Neural cell (in vitro differentiated cells): ENCODE data around the gene LAPTM5. TPM values are rescaled to one million over a fixed set of nuclear protein-coding genes. Genes with fewer than 3 reads are reported as not detected.

Experiments
- H2AFZ ChIP-seq: fragments of 200-600, 300-800 bp; sonication (generic), shearing (Covaris generic); 2 replicates; pipeline ENCODE4 v1.6.0; 2014; ENCODE audit warnings: low read depth, mild to moderate bottlenecking, antibody characterized with exemption, low read length, moderate library complexity
- H3F3A ChIP-seq: fragments of 200-600 bp; shearing (Covaris generic); 2 replicates; pipeline ENCODE4 v1.6.1; 2016; ENCODE audit warnings: mild to moderate bottlenecking, moderate library complexity, mixed read lengths, antibody characterized with exemption, low read length; ENCODE audit not compliant: insufficient read depth, poor library complexity, severe bottlenecking
- H3K27ac ChIP-seq: fragments of 200-600, 300-800 bp; sonication (generic), shearing (Covaris generic); 2 replicates; pipeline ENCODE4 v1.5.1; 2014; ENCODE audit warnings: mild to moderate bottlenecking, low read length, moderate library complexity
- H3K27me3 ChIP-seq: fragments of 300-800, 200-600 bp; sonication (generic), shearing (Covaris generic); 2 replicates; pipeline ENCODE4 v1.6.0; 2014; ENCODE audit warnings: mild to moderate bottlenecking, low read depth, low read length, moderate library complexity; ENCODE audit not compliant: insufficient read depth
- H3K36me3 ChIP-seq: fragments of 300-800, 200-600 bp; sonication (generic), shearing (Covaris generic); 2 replicates; pipeline ENCODE4 v1.5.1; 2014; ENCODE audit warnings: mild to moderate bottlenecking, antibody characterized with exemption, low read length, moderate library complexity; ENCODE audit not compliant: insufficient read depth
- H3K4me2 ChIP-seq: fragments of 300-800, 200-600 bp; sonication (generic), shearing (Covaris generic); 2 replicates; pipeline ENCODE4 v1.6.0; 2014; ENCODE audit warnings: mild to moderate bottlenecking, low read length
- H3K4me3 ChIP-seq: fragments of 300-800, 200-600 bp; sonication (generic), shearing (Covaris generic); 2 replicates; pipeline ENCODE4 v1.5.1; 2014; ENCODE audit warnings: mild to moderate bottlenecking, low read length, moderate library complexity
- H3K79me2 ChIP-seq: fragments of 200-600 bp; shearing (Covaris generic); replicated peaks from 2 replicates; pipeline ENCODE4 v1.6.0; 2014; ENCODE audit warnings: mild to moderate bottlenecking, low read length, moderate library complexity; ENCODE audit not compliant: insufficient read depth
- H3K9ac ChIP-seq: fragments of 300-800, 200-600 bp; sonication (generic), shearing (Covaris generic); 2 replicates; pipeline ENCODE4 v1.6.1; 2016; ENCODE audit warnings: mild to moderate bottlenecking, low read length, mixed read lengths
- H3K9me2 ChIP-seq: fragments of 200-600 bp; shearing (Covaris generic); 2 replicates; pipeline ENCODE4 v1.6.1; 2016; ENCODE audit warnings: mild to moderate bottlenecking, low read length, mixed read lengths; ENCODE audit not compliant: insufficient read depth
- H3K9me3 ChIP-seq: fragments of 200-600, 300-800 bp; sonication (generic), shearing (Covaris generic); 2 replicates; pipeline ENCODE4 v1.6.1; 2016; ENCODE audit warnings: mild to moderate bottlenecking, mixed run types, low read length, moderate library complexity, mixed read lengths
- H4K20me1 ChIP-seq: fragments of 200-600 bp; shearing (Covaris generic); 2 replicates; pipeline ENCODE4 v1.6.1; 2016; ENCODE audit warnings: mild to moderate bottlenecking, mixed run types; ENCODE audit not compliant: insufficient read depth
- CTCF ChIP-seq: fragments of 450-650 bp; IDR thresholded peaks from 2 replicates; pipeline ENCODE4 v1.5.1; 2014; ENCODE audit warnings: antibody characterized with exemption, mild to moderate bottlenecking, moderate library complexity; ENCODE audit not compliant: poor library complexity, severe bottlenecking
- EP300 ChIP-seq: fragments of 450-650 bp; conservative IDR thresholded peaks from 2 replicates; pipeline ENCODE4 v1.6.1; 2014; ENCODE audit warnings: antibody characterized with exemption, mild to moderate bottlenecking, moderate library complexity; ENCODE audit not compliant: poor library complexity, severe bottlenecking
- EZH2 ChIP-seq: fragments of 200-600, 300-800 bp; shearing (Covaris generic), sonication (generic); IDR thresholded peaks from 2 replicates; pipeline ENCODE4 v1.6.1; 2014; ENCODE audit warnings: antibody characterized with exemption, low read length, borderline replicate concordance, mild to moderate bottlenecking; ENCODE audit not compliant: insufficient read depth, poor library complexity, severe bottlenecking
- MXI1 ChIP-seq: fragments of 450-650 bp; conservative IDR thresholded peaks from 2 replicates; pipeline ENCODE4 v1.6.1; 2014; ENCODE audit warnings: antibody characterized with exemption, mild to moderate bottlenecking; ENCODE audit not compliant: poor library complexity, severe bottlenecking
- POLR2AphosphoS5 ChIP-seq: IDR thresholded peaks from 2 replicates; pipeline ENCODE4 v1.6.1; 2012
- RAD21 ChIP-seq: fragments of 450-650 bp; conservative IDR thresholded peaks from 2 replicates; pipeline ENCODE4 v1.6.1; 2014; ENCODE audit warnings: antibody characterized with exemption, mild to moderate bottlenecking, moderate library complexity
- REST ChIP-seq: IDR thresholded peaks from 2 replicates; pipeline ENCODE4 v1.6.1; 2012; ENCODE audit warnings: borderline replicate concordance
- SMC3 ChIP-seq: fragments of 450-650 bp; conservative IDR thresholded peaks from 2 replicates; pipeline ENCODE4 v1.6.1; 2014; ENCODE audit warnings: antibody characterized with exemption, mild to moderate bottlenecking, moderate library complexity; ENCODE audit not compliant: poor library complexity
- TAF1 ChIP-seq: IDR thresholded peaks from 2 replicates; pipeline ENCODE4 v1.6.1; 2012; ENCODE audit warnings: low read depth
- polyA plus RNA-seq: library from polyadenylated mRNA; depleted of rRNA; stranded (reverse); fragments of >200 nt; gene quantifications from 2 replicates; pipeline ENCODE4 v1.2.3, GENCODE V29; 2014

The LAPTM5 gene
- polyA plus RNA-seq, 1 donor from 2014 or later, result 0.12 TPM

GRCh38 chr1:30801771-30802198 is 44.2 kb upstream of the LAPTM5 start:
- H3K27me3 ChIP-seq, result no peaks in the 10 kb centered on the region
- no peaks in the 10 kb centered on the region for H3F3A ChIP-seq
- no peak overlapping the region for H2AFZ ChIP-seq
- peak overlapping the region; percentile 42 for H3K27ac ChIP-seq
- H3K9ac ChIP-seq, result peak overlapping the region; percentile 50
- no peaks in the 10 kb centered on the region for H4K20me1 ChIP-seq
- H3K9me3 ChIP-seq, result no peaks in the 10 kb centered on the region
- TF ChIP-seq EP300 (peak; percentile 12), SMC3 (peak; percentile 100), RAD21 (peak; percentile 100), POLR2AphosphoS5 (no peak), CTCF (peak; percentile 98), MXI1 (no peak)
- H3K4me2 ChIP-seq, result no peak overlapping the region
- peak overlapping the region; percentile 21 for H3K4me3 ChIP-seq
- H3K79me2 ChIP-seq, result no peaks in the 10 kb centered on the region
- H3K9me2 ChIP-seq, result no peaks in the 10 kb centered on the region
- H3K36me3 ChIP-seq, result no peaks in the 10 kb centered on the region

- Histone ChIP-seq H4K20me1 (no peaks in the 10 kb centered on the region), H3K4me3 (no peak overlapping the region), H3K36me3 (no peaks in the 10 kb centered on the region), H3K9me2 (no peaks in the 10 kb centered on the region), H2AFZ (no peak overlapping the region), H3F3A (no peaks in the 10 kb centered on the region), H3K79me2 (no peaks in the 10 kb centered on the region), H3K27me3 (no peaks in the 10 kb centered on the region), H3K9me3 (no peaks in the 10 kb centered on the region), H3K27ac (no peak overlapping the region), H3K4me2 (no peak overlapping the region), H3K9ac (no peak overlapping the region)
- TF ChIP-seq EP300 (no peak), REST (no peak), SMC3 (no peak), MXI1 (no peak), EZH2 (no peak), POLR2AphosphoS5 (no peak), TAF1 (no peak), RAD21 (no peak), CTCF (no peak)
Observed at GRCh38 chr1:30799233-30799511, 41.6 kb upstream of the LAPTM5 start.
